ENCODE measurements around the gene KDM1B. TPM values are rescaled to one million over a fixed set of nuclear protein-coding genes. Genes with fewer than 3 reads are reported as not detected.

KDM1B gene
- total RNA-seq, 2 donors from 2014 or later, result 28.4 to 43.5 TPM

- DNase-seq, result no peak
- no peaks in the 10 kb centered on the region for H3K27me3 ChIP-seq
- TF ChIP-seq CTCF (IDR thresholded peaks at IDR 0.05), result no peak
- no peak overlapping the region for H3K4me3 ChIP-seq
- no peaks in the 10 kb centered on the region for H3K9me3 ChIP-seq
- H3K9ac ChIP-seq (ENCODE audit: low read depth in 2 of 2, low read length in 2 of 2), result no peak overlapping the region
- no peaks in the 10 kb centered on the region for H3K36me3 ChIP-seq
- H3K27ac ChIP-seq, result no peak overlapping the region
- H3K4me1 ChIP-seq, result no peaks in the 10 kb centered on the region
- intact Hi-C loops (cut with DNase I), result no loop called here
Measured at GRCh38 chr6:18213439-18213838, 58.2 kb downstream of the KDM1B start.

GRCh38 chr6:18214003-18214402 is 58.8 kb downstream of the KDM1B start:
- no peak for TF ChIP-seq CTCF (IDR thresholded peaks at IDR 0.05)
- Histone ChIP-seq H3K4me1 (no peaks in the 10 kb centered on the region), H3K36me3 (no peaks in the 10 kb centered on the region), H3K9me3 (no peaks in the 10 kb centered on the region), H3K27me3 (no peaks in the 10 kb centered on the region), H3K27ac (no peak overlapping the region), H3K9ac (ENCODE audit: low read depth in 2 of 2, low read length in 2 of 2) (no peak overlapping the region), H3K4me3 (no peak overlapping the region)
- intact Hi-C loops (cut with DNase I), result no loop called here
- DNase-seq, result no peak

- TF ChIP-seq CTCF (IDR thresholded peaks at IDR 0.05), result no peak
- H3K27ac ChIP-seq, result no peak overlapping the region
- no peaks in the 10 kb centered on the region for H3K9me3 ChIP-seq
- no peak for DNase-seq
- no peaks in the 10 kb centered on the region for H3K27me3 ChIP-seq
- H3K9ac ChIP-seq (ENCODE audit: low read depth in 2 of 2, low read length in 2 of 2), result no peak overlapping the region
- H3K4me3 ChIP-seq, result no peak overlapping the region
- H3K36me3 ChIP-seq, result no peaks in the 10 kb centered on the region
- H3K4me1 ChIP-seq, result no peaks in the 10 kb centered on the region
- intact Hi-C loops (cut with DNase I), result no loop called here
Measured at GRCh38 chr6:18215436-18215835, 60.2 kb downstream of the KDM1B start.

GRCh38 chr6:18216411-18216810 is 61.2 kb downstream of the KDM1B start:
- Histone ChIP-seq H3K27me3 (no peaks in the 10 kb centered on the region), H3K9me3 (no peaks in the 10 kb centered on the region), H3K36me3 (no peaks in the 10 kb centered on the region), H3K27ac (no peak overlapping the region), H3K4me3 (no peak overlapping the region), H3K4me1 (no peaks in the 10 kb centered on the region), H3K9ac (ENCODE audit: low read depth in 2 of 2, low read length in 2 of 2) (no peak overlapping the region)
- no peak for DNase-seq
- TF ChIP-seq CTCF (IDR thresholded peaks at IDR 0.05), result no peak
- intact Hi-C loops (cut with DNase I), result no loop called here

GRCh38 chr6:18218233-18218632 is 63.0 kb downstream of the KDM1B start:
- no peaks in the 10 kb centered on the region for H3K27me3 ChIP-seq
- H3K9ac ChIP-seq (ENCODE audit: low read depth in 2 of 2, low read length in 2 of 2), result no peak overlapping the region
- no peaks in the 10 kb centered on the region for H3K4me1 ChIP-seq
- no peaks in the 10 kb centered on the region for H3K36me3 ChIP-seq
- H3K9me3 ChIP-seq, result no peaks in the 10 kb centered on the region
- intact Hi-C loops (cut with DNase I), result no loop called here
- no peak overlapping the region for H3K4me3 ChIP-seq
- TF ChIP-seq CTCF (IDR thresholded peaks at IDR 0.05), result no peak
- no peak for DNase-seq
- no peak overlapping the region for H3K27ac ChIP-seq

- DNase-seq, result no peak
- Histone ChIP-seq H3K4me1 (no peaks in the 10 kb centered on the region), H3K27me3 (no peaks in the 10 kb centered on the region), H3K9ac (ENCODE audit: low read depth in 2 of 2, low read length in 2 of 2) (no peak overlapping the region), H3K36me3 (no peaks in the 10 kb centered on the region), H3K9me3 (no peaks in the 10 kb centered on the region), H3K4me3 (no peak overlapping the region), H3K27ac (no peak overlapping the region)
- intact Hi-C loops (cut with DNase I), result no loop called here
- no peak for TF ChIP-seq CTCF (IDR thresholded peaks at IDR 0.05)
Measured at GRCh38 chr6:18219591-18219990, 64.4 kb downstream of the KDM1B start.

Data from colonic mucosa (tissue), 4 donors.